ENCODE data around the gene MYT1.
"Not testable (repeated sequence)": the region's sequence is repeated elsewhere in the genome, so short reads cannot be mapped to it uniquely, and the experiment has no call there.

GRCh38 chr20:64287264-64287590, 123.0 kb downstream of the MYT1 start:
- TF ChIP-seq CTCF, POLR2A (IDR thresholded peaks at IDR 0.05): not testable (repeated sequence)

Measured in breast epithelium (tissue), 3 donors.